OCI-LY3 (cell line): ENCODE data around the gene TAS2R16.

Experiments used
- CTCF ChIP-seq: fragments of 200-600, 300-600 bp; sonication (generic); IDR thresholded peaks from 2 replicates; pipeline ENCODE4 v1.5.1; 2014; ENCODE audit warnings: antibody characterized with exemption, low read length, low read depth
- EZH2phosphoT487 ChIP-seq: fragments of 200-600 bp; shearing (Covaris generic); IDR thresholded peaks from 2 replicates; pipeline ENCODE4 v1.6.1; 2018; ENCODE audit warnings: antibody characterized with exemption, mixed run types, low read depth

- no peak for TF ChIP-seq EZH2phosphoT487
- TF ChIP-seq CTCF, result no peak
These were observed 43.8 kb upstream of the TAS2R16 start for GRCh38 chr7:123039269-123039668.
